PFSK-1 (cell line): ENCODE measurements around the gene CTXN1.
A peak's percentile ranks its signal among the peaks of the same experiment; 100 is the strongest.

ENCODE experiments used
- FOXP2 ChIP-seq: optimal IDR thresholded peaks from 2 replicates; pipeline ENCODE3; 2011; ENCODE audit warnings: borderline replicate concordance, control low read depth, inconsistent platforms; ENCODE audit not compliant: insufficient read depth; ENCODE audit errors: extremely low read length, extremely low read depth
- POLR2AphosphoS5 ChIP-seq: IDR thresholded peaks from 2 replicates; pipeline ENCODE4 v1.6.1; 2012; ENCODE audit warnings: low read depth, mild to moderate bottlenecking, control low read depth, low read length, moderate library complexity
- SIN3A ChIP-seq: IDR thresholded peaks from 2 replicates; pipeline ENCODE4 v1.6.1; 2012; ENCODE audit warnings: mild to moderate bottlenecking, low read length, moderate library complexity, borderline replicate concordance; ENCODE audit not compliant: insufficient read depth
- TAF1 ChIP-seq: IDR thresholded peaks from 2 replicates; pipeline ENCODE4 v1.6.1; 2012; ENCODE audit warnings: low read length, control low read depth, borderline replicate concordance; ENCODE audit not compliant: insufficient read depth
- TF ChIP-seq, protein P1 (sequence below), 2 experiments: IDR thresholded peaks; 2 replicates each; pipeline versions ENCODE4 v1.6.1 to v1.8.0; 2011 to 2012; ENCODE audit warnings: low read depth in 2 of 2, low read length in 2 of 2, control low read depth in 1 of 2, inconsistent platforms in 1 of 2, mild to moderate bottlenecking in 1 of 2, moderate library complexity in 1 of 2; ENCODE audit not compliant: insufficient read depth in 1 of 2

CTXN1 gene

GRCh38 chr19:7919610-7920518 lies 6.1 kb downstream of the CTXN1 start, which contains the start of gene SNAPC2:
Gene SNAPC2, plus strand, starts transcription at chr19:7920338. Its CDS starts 29 bp downstream, at chr19:7920367.
- TF ChIP-seq TAF1 (peak; percentile 81), SIN3A (peak; percentile 25; the same call in 1 of the 2 replicates), FOXP2 (no peak), POLR2AphosphoS5 (peak; percentile 91)
- TF ChIP-seq, protein P1, sequence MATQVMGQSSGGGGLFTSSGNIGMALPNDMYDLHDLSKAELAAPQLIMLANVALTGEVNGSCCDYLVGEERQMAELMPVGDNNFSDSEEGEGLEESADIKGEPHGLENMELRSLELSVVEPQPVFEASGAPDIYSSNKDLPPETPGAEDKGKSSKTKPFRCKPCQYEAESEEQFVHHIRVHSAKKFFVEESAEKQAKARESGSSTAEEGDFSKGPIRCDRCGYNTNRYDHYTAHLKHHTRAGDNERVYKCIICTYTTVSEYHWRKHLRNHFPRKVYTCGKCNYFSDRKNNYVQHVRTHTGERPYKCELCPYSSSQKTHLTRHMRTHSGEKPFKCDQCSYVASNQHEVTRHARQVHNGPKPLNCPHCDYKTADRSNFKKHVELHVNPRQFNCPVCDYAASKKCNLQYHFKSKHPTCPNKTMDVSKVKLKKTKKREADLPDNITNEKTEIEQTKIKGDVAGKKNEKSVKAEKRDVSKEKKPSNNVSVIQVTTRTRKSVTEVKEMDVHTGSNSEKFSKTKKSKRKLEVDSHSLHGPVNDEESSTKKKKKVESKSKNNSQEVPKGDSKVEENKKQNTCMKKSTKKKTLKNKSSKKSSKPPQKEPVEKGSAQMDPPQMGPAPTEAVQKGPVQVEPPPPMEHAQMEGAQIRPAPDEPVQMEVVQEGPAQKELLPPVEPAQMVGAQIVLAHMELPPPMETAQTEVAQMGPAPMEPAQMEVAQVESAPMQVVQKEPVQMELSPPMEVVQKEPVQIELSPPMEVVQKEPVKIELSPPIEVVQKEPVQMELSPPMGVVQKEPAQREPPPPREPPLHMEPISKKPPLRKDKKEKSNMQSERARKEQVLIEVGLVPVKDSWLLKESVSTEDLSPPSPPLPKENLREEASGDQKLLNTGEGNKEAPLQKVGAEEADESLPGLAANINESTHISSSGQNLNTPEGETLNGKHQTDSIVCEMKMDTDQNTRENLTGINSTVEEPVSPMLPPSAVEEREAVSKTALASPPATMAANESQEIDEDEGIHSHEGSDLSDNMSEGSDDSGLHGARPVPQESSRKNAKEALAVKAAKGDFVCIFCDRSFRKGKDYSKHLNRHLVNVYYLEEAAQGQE (IDR thresholded peaks at IDR 0.05; ENCODE audit: insufficient read depth in 1 of 2, low read depth in 2 of 2, low read length in 2 of 2) = peak in 1 of 2 experiments; percentile 29; a peak in 1 of 4 replicates

- TF ChIP-seq, protein P1 (IDR thresholded peaks at IDR 0.05; ENCODE audit: insufficient read depth in 1 of 2, low read depth in 2 of 2, low read length in 2 of 2) = no peak
- TF ChIP-seq FOXP2 (no peak), TAF1 (no peak), POLR2AphosphoS5 (peak; percentile 34; the same call in 1 of the 2 replicates), SIN3A (no peak)
These were observed 7.1 kb downstream of the CTXN1 start for GRCh38 chr19:7918615-7919421.

DNA sequence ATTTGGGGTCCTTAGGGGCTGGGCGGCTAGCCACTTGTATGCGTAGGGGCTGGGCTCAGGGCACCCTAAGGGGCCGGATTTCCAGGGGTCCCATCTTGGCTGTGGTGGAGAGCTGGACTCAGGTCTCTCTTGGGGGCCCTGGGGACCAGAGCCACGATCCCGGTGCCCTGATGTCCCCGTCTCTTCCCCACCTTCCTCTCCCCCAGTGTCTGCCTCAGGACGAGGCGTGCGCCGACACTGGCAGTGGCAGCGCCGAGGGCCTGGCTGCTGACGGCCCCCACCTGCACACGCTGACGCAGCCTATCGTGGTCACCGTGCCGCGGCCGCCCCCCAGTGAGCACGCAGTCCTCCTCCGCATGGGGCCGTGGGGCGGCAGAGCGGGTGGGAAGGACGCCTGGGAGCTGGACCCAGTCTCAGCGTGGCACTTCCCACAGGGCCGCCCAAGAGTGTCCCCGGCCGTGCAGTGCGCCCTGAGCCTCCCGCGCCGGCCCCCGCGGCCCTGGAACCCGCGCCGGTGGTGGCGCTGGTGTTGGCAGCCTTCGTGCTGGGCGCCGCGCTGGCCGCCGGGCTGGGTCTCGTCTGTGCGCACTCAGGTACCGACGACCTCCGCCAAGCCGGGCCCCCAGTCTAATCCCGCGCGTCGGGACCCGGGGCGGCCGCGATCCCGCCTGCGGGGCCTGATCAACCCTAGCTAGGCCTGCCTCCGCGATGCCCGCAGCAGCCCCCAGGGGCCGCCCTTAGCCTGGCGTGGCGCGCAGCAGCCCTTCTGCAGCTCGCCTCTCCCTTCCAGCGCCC lies 8.5 kb downstream of the CTXN1 start:
- TF ChIP-seq TAF1 = no peak
- TF ChIP-seq, protein P1 (IDR thresholded peaks at IDR 0.05; ENCODE audit: insufficient read depth in 1 of 2, low read depth in 2 of 2, low read length in 2 of 2) = no peak
- TF ChIP-seq SIN3A = no peak
- no peak for TF ChIP-seq POLR2AphosphoS5
- no peak for TF ChIP-seq FOXP2

- TF ChIP-seq SIN3A (no peak), POLR2AphosphoS5 (no peak), FOXP2 (no peak), TAF1 (no peak)
- TF ChIP-seq, protein P1 (IDR thresholded peaks at IDR 0.05; ENCODE audit: insufficient read depth in 1 of 2, low read depth in 2 of 2, low read length in 2 of 2) = no peak
These were observed 9.0 kb downstream of the CTXN1 start for GRCh38 chr19:7916955-7917266.
